ENCODE results near the gene MAST3. TPM values are rescaled to one million over a fixed set of nuclear protein-coding genes. Genes with fewer than 3 reads are reported as not detected.

Gene MAST3
- total and polyA plus RNA-seq, 2 of the 13 experiments (the other 11 are each of a cell fraction or from before 2014, with no cell fraction given), result 4.1 to 4.6 TPM

- CTCF ChIA-PET (ENCODE audit: low intra/inter-chr PET ratio, low total read pairs), result no interaction called here
- H3K9ac ChIP-seq (ENCODE audit: insufficient read depth, low read depth, low read length), result no peak overlapping the region
- no peaks in the 10 kb centered on the region for H3K9me3 ChIP-seq (ENCODE audit: low read length)
- H3K27me3 ChIP-seq (ENCODE audit: control insufficient read depth in 1 of 2, insufficient read depth in 2 of 2, low read length in 2 of 2), result no peaks in the 10 kb centered on the region
- H4K20me1 ChIP-seq (ENCODE audit: insufficient read depth, low read length), result no peaks in the 10 kb centered on the region
- BruUV-seq (replicated peaks), result no TSS peak
- in situ Hi-C loops (cut with HindIII; ENCODE audit: extremely low pct_ligation_motif_present, low pct_unique_long_range_greater_than_20kb), result no loop called here
- H2AFZ ChIP-seq (ENCODE audit: low read length), result no peak overlapping the region
- peaks cover 11 to 41% of the 10 kb centered on the region in 2 experiments for H3K36me3 ChIP-seq (replicated peaks in 1 of 2; ENCODE audit: control insufficient read depth in 1 of 2, insufficient read depth in 2 of 2, low read length in 2 of 2)
- WGBS (ENCODE audit: low lambda C conversion rate), result 94% methylated on average over 7 of the region's 7 CpGs
- no peak for TF ChIP-seq ZNF431 (CRISPR knock-in tag; IDR thresholded peaks at IDR 0.05; ENCODE audit: borderline replicate concordance, low read depth)
- TF ChIP-seq, protein P1, sequence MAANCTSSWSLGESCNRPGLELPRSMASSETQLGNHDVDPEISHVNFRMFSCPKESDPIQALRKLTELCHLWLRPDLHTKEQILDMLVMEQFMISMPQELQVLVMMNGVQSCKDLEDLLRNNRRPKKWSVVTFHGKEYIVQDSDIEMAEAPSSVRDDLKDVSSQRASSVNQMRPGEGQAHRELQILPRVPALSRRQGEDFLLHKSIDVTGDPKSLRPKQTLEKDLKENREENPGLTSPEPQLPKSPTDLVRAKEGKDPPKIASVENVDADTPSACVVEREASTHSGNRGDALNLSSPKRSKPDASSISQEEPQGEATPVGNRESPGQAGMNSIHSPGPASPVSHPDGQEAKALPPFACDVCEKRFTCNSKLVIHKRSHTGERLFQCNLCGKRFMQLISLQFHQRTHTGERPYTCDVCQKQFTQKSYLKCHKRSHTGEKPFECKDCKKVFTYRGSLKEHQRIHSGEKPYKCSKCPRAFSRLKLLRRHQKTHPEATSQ (CRISPR knock-in tag; IDR thresholded peaks at IDR 0.05; ENCODE audit: borderline replicate concordance), result no peak
- no peak for TF ChIP-seq HIVEP1 (CRISPR knock-in tag; IDR thresholded peaks at IDR 0.05)
- TF ChIP-seq AFF4 (CRISPR knock-in tag; IDR thresholded peaks at IDR 0.05), result no peak
- no peak for TF ChIP-seq MED1 (CRISPR knock-in tag; IDR thresholded peaks at IDR 0.05)
- no peak for TF ChIP-seq THRA (CRISPR knock-in tag; IDR thresholded peaks at IDR 0.05; ENCODE audit: borderline replicate concordance)
- TF ChIP-seq U2AF2 (IDR thresholded peaks at IDR 0.05; ENCODE audit: low read depth, low read length), result no peak
- TF ChIP-seq NR3C1 (CRISPR knock-in tag; IDR thresholded peaks at IDR 0.05), result no peak
- TF ChIP-seq TMF1 (CRISPR knock-in tag; IDR thresholded peaks at IDR 0.05; ENCODE audit: low read depth), result no peak
- TF ChIP-seq THAP8 (CRISPR knock-in tag; IDR thresholded peaks at IDR 0.05; ENCODE audit: borderline replicate concordance), result no peak
- no peak for TF ChIP-seq ZNF746 (CRISPR knock-in tag; IDR thresholded peaks at IDR 0.05)
- TF ChIP-seq, protein P2, sequence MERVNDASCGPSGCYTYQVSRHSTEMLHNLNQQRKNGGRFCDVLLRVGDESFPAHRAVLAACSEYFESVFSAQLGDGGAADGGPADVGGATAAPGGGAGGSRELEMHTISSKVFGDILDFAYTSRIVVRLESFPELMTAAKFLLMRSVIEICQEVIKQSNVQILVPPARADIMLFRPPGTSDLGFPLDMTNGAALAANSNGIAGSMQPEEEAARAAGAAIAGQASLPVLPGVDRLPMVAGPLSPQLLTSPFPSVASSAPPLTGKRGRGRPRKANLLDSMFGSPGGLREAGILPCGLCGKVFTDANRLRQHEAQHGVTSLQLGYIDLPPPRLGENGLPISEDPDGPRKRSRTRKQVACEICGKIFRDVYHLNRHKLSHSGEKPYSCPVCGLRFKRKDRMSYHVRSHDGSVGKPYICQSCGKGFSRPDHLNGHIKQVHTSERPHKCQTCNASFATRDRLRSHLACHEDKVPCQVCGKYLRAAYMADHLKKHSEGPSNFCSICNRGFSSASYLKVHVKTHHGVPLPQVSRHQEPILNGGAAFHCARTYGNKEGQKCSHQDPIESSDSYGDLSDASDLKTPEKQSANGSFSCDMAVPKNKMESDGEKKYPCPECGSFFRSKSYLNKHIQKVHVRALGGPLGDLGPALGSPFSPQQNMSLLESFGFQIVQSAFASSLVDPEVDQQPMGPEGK (CRISPR knock-in tag; IDR thresholded peaks at IDR 0.05), result no peak
- TF ChIP-seq MIXL1 (CRISPR knock-in tag; IDR thresholded peaks at IDR 0.05), result no peak
- no peak for TF ChIP-seq NR2C2 (CRISPR knock-in tag; IDR thresholded peaks at IDR 0.05; ENCODE audit: borderline replicate concordance)
- no peak for TF ChIP-seq ZNF441 (CRISPR knock-in tag; IDR thresholded peaks at IDR 0.05; ENCODE audit: borderline replicate concordance)
- no peak for FAIRE-seq
- no peak for ATAC-seq
- POLR2A ChIA-PET, result interaction anchor here (0.8 kb wide), 1 partner anchor 52 kb away, joined by 3 read pairs; no protein-coding TSS in a partner anchor
- no peak overlapping the region for H3K27ac ChIP-seq (ENCODE audit: extremely low read length, insufficient read depth, low read length)
- intact Hi-C loops (cut with micrococcal nuclease; ENCODE audit: unreplicated experiment), result no loop called here
- DNase-seq (ENCODE audit: low spot score), result no peak
- H3K79me2 ChIP-seq (ENCODE audit: insufficient read depth, low read length), result peaks cover 16% of the 10 kb centered on the region
- H3K4me2 ChIP-seq (ENCODE audit: low read depth, low read length), result no peak overlapping the region
- peaks cover 19% of the 10 kb centered on the region for H3K4me1 ChIP-seq (ENCODE audit: insufficient read depth, low read length)
- H3K4me3 ChIP-seq (replicated peaks in 1 of 3; ENCODE audit: insufficient read depth in 1 of 3, low read depth in 2 of 3, low read length in 3 of 3), result no peak overlapping the region
Measured at GRCh38 chr19:18122424-18122823, 24.8 kb downstream of the MAST3 start.

Measured in HepG2 (cell line).